ENCODE results near the gene TREML4. TPM values are rescaled to one million over a fixed set of nuclear protein-coding genes. Genes with fewer than 3 reads are reported as not detected.

TREML4 gene
- polyA plus RNA-seq, 1 donor (not counting 4 experiments of a cell fraction or from before 2014, with no cell fraction given), result not detected

DNA sequence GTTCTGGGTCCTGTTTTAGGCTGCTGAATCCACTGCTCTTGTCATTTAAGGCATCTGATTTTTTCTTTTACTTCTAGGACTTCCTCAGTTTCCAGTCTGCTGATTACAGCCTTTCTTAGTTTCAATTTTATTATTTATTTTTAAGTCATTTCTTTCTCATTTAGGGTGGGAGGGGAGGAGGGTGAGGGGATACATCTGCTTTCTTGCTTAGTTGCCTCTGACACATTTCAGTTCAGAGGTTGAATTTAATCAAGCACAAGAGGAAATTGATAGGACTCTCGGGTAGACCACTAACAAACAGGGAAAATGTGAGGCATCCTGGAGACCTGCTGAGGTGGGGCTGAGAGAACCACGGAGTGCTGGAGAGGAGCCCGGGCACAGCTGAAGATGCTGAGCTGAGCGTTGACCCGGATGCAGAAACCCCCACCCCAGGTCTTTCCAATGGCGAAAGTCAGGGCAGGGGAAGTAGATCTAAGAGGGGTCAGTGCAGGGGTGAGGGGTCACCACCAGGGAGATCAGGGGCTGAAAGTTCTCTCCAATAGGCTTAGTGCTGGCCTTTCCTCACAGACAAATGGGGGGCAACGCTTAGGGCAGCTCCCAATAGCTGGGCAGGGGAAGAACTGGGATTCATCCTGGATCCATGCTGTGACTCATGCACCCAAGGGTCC, 19.6 kb upstream of the TREML4 start:
- Histone ChIP-seq H2AFZ (ENCODE audit: control insufficient read depth, low read length) (no peak overlapping the region), H3K79me2 (ENCODE audit: control insufficient read depth, insufficient read depth, low read length) (no peaks in the 10 kb centered on the region), H4K20me1 (ENCODE audit: control insufficient read depth, extremely low read depth, insufficient read depth, low read length) (no peaks in the 10 kb centered on the region), H3K4me2 (ENCODE audit: control insufficient read depth, extremely low read depth, insufficient read depth, low read depth, low read length) (no peak overlapping the region), H3K36me3 (ENCODE audit: control insufficient read depth in 2 of 2, extremely low read depth in 1 of 2, insufficient read depth in 2 of 2, low read length in 2 of 2) (no peaks in the 10 kb centered on the region), H3K4me1 (ENCODE audit: control insufficient read depth, extremely low read depth, insufficient read depth, low read length) (no peaks in the 10 kb centered on the region), H3K4me3 (ENCODE audit: control insufficient read depth in 2 of 3, extremely low read depth in 1 of 3, insufficient read depth in 2 of 3, low read depth in 1 of 3, low read length in 3 of 3) (no peak overlapping the region), H3K9me1 (ENCODE audit: control insufficient read depth, extremely low read depth, insufficient read depth, low read length) (no peaks in the 10 kb centered on the region), H3K27ac (ENCODE audit: control insufficient read depth, insufficient read depth, low read length) (no peak overlapping the region), H3K9ac (ENCODE audit: control insufficient read depth, extremely low read depth, insufficient read depth, low read length) (no peak overlapping the region), H3K27me3 (ENCODE audit: control insufficient read depth, extremely low read depth, insufficient read depth, low read length) (peaks cover 7% of the 10 kb centered on the region), H3K9me3 (ENCODE audit: control insufficient read depth, low read depth, low read length) (no peaks in the 10 kb centered on the region)
- dilution Hi-C loops (cut with MboI; ENCODE audit: extremely low pct_ligation_motif_present, low sequenced_read_pairs), result no loop called here
- DNase-seq (ENCODE audit: low read depth, low spot score), result no peak
- FAIRE-seq, result no peak
- no peak for TF ChIP-seq EZH2 (IDR thresholded peaks at IDR 0.05; ENCODE audit: low read length)
- TF ChIP-seq, protein P1, sequence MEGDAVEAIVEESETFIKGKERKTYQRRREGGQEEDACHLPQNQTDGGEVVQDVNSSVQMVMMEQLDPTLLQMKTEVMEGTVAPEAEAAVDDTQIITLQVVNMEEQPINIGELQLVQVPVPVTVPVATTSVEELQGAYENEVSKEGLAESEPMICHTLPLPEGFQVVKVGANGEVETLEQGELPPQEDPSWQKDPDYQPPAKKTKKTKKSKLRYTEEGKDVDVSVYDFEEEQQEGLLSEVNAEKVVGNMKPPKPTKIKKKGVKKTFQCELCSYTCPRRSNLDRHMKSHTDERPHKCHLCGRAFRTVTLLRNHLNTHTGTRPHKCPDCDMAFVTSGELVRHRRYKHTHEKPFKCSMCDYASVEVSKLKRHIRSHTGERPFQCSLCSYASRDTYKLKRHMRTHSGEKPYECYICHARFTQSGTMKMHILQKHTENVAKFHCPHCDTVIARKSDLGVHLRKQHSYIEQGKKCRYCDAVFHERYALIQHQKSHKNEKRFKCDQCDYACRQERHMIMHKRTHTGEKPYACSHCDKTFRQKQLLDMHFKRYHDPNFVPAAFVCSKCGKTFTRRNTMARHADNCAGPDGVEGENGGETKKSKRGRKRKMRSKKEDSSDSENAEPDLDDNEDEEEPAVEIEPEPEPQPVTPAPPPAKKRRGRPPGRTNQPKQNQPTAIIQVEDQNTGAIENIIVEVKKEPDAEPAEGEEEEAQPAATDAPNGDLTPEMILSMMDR (optimal IDR thresholded peaks at IDR 0.05 in 1 of 3, IDR thresholded peaks at IDR 0.05 in 1 of 3, conservative IDR thresholded peaks at IDR 0.05 in 1 of 3; ENCODE audit: extremely low read depth in 1 of 3, insufficient read depth in 2 of 3, low read length in 3 of 3), result no peak

DNA sequence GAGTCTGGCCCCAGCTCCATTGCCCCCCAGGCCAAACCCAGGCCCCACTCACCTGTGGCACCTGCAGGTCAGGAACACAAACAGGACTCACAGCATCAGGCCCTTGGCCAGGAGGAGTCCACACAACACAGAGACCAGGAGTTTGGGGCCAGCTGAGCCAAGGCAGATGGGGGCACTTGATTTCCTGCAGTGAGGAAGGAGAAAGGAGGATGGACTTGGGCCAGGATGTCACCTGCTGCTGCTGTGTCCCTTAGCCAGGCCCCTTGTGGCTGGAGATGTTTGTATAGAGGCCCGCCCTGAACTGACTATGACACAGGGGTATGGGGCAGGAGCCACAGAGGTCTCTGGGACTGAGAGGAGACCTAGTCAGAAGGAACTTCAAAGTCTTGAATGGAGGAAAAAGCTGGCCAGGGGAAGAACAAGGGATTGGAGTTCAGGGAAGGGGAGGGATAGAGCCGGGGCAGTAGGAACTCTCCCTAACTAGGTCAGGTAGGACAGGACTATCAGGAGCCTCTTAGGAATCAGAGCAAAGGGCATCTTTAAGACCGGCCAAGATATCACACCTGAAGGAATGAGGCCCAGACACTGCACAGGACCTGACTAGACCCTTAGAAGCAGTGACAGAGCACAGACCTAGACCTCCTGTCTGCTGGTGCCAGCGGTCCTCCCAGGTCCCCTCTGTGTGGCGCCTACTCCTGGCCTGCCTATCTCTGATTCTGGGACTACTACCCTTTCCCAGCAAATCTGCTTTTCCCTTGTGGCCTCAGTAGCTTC, 18.4 kb upstream of the TREML4 start:
- Histone ChIP-seq H3K4me3 (ENCODE audit: control insufficient read depth in 2 of 3, extremely low read depth in 1 of 3, insufficient read depth in 2 of 3, low read depth in 1 of 3, low read length in 3 of 3) (no peak overlapping the region), H3K4me1 (ENCODE audit: control insufficient read depth, extremely low read depth, insufficient read depth, low read length) (no peaks in the 10 kb centered on the region), H3K9ac (ENCODE audit: control insufficient read depth, extremely low read depth, insufficient read depth, low read length) (no peak overlapping the region), H3K79me2 (ENCODE audit: control insufficient read depth, insufficient read depth, low read length) (no peaks in the 10 kb centered on the region), H3K9me1 (ENCODE audit: control insufficient read depth, extremely low read depth, insufficient read depth, low read length) (no peaks in the 10 kb centered on the region), H4K20me1 (ENCODE audit: control insufficient read depth, extremely low read depth, insufficient read depth, low read length) (no peaks in the 10 kb centered on the region), H3K9me3 (ENCODE audit: control insufficient read depth, low read depth, low read length) (peaks cover 3% of the 10 kb centered on the region), H3K27me3 (ENCODE audit: control insufficient read depth, extremely low read depth, insufficient read depth, low read length) (peaks cover 7% of the 10 kb centered on the region), H3K36me3 (ENCODE audit: control insufficient read depth in 2 of 2, extremely low read depth in 1 of 2, insufficient read depth in 2 of 2, low read length in 2 of 2) (no peaks in the 10 kb centered on the region), H2AFZ (ENCODE audit: control insufficient read depth, low read length) (no peak overlapping the region), H3K27ac (ENCODE audit: control insufficient read depth, insufficient read depth, low read length) (no peak overlapping the region), H3K4me2 (ENCODE audit: control insufficient read depth, extremely low read depth, insufficient read depth, low read depth, low read length) (no peak overlapping the region)
- TF ChIP-seq EZH2 (IDR thresholded peaks at IDR 0.05; ENCODE audit: low read length), result no peak
- TF ChIP-seq, protein P1 (optimal IDR thresholded peaks at IDR 0.05 in 1 of 3, IDR thresholded peaks at IDR 0.05 in 1 of 3, conservative IDR thresholded peaks at IDR 0.05 in 1 of 3; ENCODE audit: extremely low read depth in 1 of 3, insufficient read depth in 2 of 3, low read length in 3 of 3), result no peak
- FAIRE-seq (no peak), DNase-seq (ENCODE audit: low read depth, low spot score) (no peak)
- dilution Hi-C loops (cut with MboI; ENCODE audit: extremely low pct_ligation_motif_present, low sequenced_read_pairs), result no loop called here

Measured in keratinocyte (primary cell).